Dermis microvascular lymphatic vessel endothelial cell (primary cell): ENCODE results near the gene DNAAF9. TPM values are rescaled to one million over a fixed set of nuclear protein-coding genes. Genes with fewer than 3 reads are reported as not detected.
A peak's percentile ranks its signal among the peaks of the same experiment; 100 is the strongest.
"Not testable (repeated sequence)": the region's sequence is repeated elsewhere in the genome, so short reads cannot be mapped to it uniquely, and the experiment has no call there.

Experiments used
- DNase-seq, 2 donors: peaks; one replicate each; pipeline versions ENCODE4 v3.0.0 to v3.0.0-alpha.2; 2010; ENCODE audit warnings: low read depth in 2 of 2
- total RNA-seq: library from RNA; depleted of rRNA; stranded (reverse); fragments of >200 nt; gene quantifications from 2 replicates; pipeline ENCODE4 v1.2.1, GENCODE V29; 2014

DNAAF9 gene
- 10.5 and 13.9 TPM in 2 replicates for total RNA-seq

DNA sequence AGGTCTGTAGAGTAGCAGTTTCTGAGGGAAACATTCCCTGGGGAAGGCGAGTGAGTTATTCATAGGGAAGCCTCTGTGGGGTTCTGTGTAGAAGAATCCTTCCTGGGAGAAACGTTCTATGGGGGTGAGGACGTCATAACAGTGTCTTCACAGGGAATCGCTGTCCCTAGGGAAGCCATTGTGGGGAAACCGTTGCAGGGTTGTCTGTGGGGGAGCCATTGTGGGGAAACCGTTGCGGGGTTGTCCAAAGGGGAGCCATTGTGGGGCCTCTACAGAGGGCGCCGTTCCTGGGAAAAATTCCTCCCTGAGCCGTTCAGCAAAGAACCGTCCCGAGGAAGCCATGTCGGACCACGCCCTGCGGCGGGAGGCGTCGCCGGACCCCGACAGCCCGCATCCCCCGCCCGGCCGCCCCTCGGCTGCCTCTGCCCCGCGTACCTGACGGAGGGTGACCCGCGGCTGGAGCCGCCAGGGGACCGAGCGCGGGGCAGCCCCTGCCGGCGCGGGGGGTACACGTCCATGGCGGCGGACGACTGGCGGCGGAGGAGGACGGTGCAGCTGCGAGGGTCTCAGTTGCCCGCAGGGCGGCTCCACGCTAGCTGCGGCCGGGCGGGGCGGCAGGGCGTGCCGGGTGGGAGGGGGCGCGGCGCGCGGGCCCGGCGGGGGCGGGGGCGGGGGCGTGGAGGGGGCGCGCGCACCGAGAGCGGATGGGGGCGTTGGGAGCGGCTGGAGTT, at the start of gene DNAAF9:
DNAAF9 (minus strand) TSS at position 630 of the 731 bp plus-strand sequence; CDS start at position 518, 112 bp downstream.
- DNase-seq: peak; percentile 20 to 70

DNA sequence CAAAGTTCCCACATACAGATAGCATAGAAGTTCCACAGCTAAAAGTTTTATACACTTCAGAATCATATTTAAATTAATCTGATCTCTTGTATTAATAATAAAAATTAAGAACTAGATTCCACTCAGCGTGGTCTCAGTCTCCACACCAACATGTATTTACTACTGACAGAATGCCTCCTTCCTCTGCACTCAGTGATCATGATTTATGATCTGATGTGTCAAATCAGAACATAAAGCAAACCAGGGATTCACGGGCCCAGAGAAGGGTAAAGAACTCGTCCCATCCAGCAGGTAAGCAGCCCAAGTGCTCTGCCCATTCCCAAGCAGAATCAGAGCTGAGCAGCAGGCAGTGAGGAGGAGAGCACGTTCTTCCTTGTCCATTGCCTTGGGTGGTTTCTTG, 49.2 kb upstream of the DNAAF9 start:
- DNase-seq: no peak

DNA sequence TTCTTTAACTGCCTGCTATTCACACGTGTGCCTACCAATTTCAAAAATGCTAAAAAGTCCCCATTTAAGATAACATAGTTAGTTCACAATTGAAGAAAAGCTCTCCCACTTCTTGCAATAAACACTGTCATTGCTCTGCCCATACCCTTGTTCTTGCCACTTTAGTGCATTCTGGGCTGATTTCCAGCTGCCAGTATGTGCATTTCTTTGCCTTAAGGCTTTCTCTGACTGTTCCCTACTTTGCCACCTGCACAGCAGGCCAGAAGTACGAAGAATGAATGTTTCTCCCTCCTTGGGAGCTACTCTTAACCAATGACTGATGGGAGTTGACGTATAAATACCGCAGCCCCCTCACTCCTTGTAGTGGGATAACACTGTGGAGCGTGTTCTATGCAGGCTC, 47.4 kb upstream of the DNAAF9 start:
- no peak for DNase-seq

DNA sequence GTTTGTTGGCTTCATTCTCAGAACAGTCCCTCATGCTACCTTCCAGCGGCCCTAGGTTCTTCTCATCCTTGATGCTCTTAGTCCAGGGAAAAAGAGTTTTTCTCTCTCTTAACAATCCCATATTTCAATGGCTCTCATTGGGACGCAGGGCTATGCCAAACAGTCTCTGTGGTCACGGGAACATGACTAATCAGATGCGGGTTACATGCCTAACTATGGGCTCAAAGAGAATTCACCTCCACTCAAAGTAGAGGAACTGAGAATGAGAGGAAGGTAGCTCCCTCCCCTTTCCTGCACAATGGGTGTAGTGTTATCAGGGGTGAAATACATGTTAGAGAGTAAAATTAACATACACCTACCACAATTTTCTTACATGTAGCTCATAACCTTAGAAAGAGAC, 45.2 kb upstream of the DNAAF9 start:
- DNase-seq: no peak

DNA sequence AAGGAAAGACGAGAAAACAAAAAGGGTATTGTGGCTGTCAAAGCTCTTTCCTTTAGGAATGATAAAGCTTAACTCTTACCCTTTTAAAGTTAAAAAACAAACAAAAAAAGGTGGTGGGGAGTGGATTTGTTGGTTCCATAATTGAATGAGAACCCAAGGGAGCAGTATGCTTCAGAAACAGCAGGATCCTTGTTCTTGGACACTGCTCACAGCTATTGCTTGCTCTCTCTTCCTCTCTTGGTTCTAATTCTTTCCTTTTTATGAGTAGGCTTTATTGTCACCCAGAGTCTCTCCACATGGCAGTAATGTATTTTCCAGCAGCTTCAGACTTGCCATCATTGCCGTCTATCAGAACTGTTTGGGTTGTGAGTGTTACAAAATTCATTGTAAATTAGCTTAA, 44.7 kb upstream of the DNAAF9 start:
- no peak for DNase-seq

DNA sequence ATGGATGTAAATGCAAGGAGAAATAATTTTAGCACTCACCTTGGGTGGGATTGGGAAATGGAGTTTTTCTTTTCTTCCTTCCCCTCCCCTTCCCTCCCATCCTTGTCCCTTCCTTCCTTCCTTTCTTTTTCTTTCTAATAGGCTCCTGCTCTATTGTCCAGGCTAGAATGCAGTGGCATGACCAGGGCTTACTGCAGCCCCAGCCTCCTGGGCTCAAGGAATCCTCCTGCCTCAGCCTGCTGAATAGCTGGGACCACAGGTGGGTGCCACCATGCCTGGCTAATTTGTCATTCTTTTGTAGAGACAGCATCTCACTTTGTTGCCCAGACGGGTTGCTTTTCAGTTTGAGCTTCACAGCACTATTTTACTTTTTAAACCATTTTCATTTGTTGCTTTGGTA, 41.9 kb upstream of the DNAAF9 start:
- DNase-seq: no peak

GRCh38 chr20:3447321-3447720, 39.9 kb upstream of the DNAAF9 start:
- DNase-seq: no peak

DNA sequence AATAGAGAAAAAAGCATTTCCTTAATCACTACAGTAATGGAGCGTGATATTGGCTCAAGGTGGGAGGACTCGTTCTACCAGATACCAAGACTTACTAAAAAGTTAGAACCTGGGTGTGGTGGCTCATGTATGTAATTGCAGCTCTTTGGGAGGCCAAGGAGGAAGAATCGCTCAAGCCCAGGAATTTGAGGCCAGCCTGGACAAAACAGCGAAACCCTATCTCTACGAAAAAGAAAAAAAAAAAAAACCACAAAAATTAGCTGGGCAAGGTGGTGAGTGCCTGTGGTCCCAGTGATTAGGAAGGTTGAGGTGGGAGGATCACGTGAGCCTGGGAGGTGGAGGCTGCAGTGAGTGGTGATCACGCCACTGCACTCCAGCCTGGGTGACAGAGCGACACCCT, 39.3 kb upstream of the DNAAF9 start:
- DNase-seq: no peak

DNA sequence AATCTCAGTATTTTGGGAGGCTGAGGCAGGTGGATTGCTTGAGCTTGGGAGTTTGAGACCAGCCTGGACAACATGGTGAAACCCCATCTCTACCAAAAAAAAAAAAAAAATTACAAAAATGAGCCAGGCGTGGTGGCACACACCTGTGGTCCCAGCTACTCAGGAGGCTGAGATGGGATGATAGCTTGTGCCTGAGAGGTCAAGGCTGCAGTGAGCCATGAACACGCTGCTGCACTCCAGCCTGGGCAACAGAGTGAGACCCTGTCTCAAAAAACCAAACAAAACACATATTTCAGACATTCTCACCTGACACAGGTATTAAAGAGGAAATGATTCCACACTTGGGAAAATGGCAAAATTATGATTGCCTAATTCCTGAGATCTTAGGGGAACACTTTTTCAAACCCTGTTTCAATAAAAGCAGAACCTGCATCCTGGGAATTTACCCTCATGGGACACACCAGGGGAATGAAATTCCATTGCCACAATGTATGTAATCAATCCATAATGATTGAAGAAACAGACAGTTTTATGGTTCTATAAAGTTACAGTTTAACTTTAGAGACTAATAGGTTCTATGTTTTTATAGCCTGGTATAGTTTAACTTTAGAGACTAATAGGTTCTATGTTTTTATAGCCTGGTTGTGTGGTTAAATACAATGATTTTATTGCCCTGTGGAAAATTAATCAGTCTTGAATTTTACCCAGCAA, 29.6 kb upstream of the DNAAF9 start:
- no peak for DNase-seq

DNA sequence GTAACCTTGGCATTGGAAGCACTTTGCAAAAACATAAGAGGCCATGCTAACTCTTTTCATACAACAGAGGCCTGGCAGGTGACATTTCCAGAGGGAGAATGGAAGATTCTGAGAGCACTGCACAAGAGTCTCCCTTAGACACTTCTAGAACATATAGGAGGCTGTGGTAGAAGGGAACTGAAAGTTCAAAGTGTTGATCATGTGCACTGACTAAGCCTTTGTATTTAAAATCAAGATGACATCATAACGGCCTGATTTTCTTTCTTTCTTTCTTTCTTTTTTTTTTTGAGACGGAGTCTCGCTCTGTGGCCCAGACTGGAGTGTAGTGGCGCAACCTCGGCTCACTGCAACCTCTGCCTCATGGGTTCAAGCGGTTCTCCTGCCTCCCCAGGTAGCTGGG, 26.8 kb upstream of the DNAAF9 start:
- no peak for DNase-seq

DNA sequence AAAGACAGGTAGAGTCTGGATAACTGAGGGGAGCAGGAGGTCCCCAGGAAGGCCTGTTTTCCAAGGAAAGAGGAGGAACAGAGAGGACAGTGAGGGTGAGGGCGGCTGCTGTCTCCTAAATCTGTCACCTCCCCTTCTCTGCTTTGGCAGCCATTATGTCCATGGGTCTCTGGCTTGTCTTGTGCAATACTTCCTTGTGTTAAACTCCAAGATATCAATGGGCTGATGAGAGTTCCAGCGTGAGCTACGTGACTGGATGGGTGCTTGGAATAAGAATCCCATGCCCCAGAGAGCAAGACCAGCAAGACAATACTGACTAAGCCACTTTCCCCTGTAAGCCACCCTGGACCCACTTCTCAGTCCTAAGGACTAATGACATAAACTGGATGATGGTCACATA, 26.3 kb upstream of the DNAAF9 start:
- no peak for DNase-seq

GRCh38 chr20:3432844-3433243, 25.4 kb upstream of the DNAAF9 start:
- no peak for DNase-seq

- no peak for DNase-seq
Measured at GRCh38 chr20:3431109-3431508, 23.6 kb upstream of the DNAAF9 start.

- no peak for DNase-seq
Measured at GRCh38 chr20:3430376-3431069, 23.1 kb upstream of the DNAAF9 start.

DNA sequence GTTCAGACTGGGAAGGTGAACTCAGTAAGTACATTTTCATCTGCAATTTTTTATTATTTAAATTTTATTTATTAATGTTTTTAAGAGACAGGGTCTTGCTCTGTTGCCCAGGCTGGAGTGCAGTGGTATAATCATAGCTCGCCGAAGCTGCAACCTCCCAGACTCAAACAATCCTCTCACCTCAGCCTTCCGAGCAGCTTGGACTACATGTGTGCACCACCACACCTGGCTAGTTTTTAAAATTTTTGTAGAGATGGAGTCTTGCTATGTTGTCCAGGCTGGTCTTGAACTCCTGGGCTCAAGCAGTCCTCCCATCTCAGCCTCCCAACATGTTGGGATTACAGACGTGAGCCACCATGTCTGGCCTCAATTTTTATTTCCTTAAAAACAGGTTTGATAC, 19.3 kb upstream of the DNAAF9 start:
- DNase-seq: not testable (repeated sequence)

GRCh38 chr20:3423126-3423525, 15.7 kb upstream of the DNAAF9 start:
- no peak for DNase-seq

DNA sequence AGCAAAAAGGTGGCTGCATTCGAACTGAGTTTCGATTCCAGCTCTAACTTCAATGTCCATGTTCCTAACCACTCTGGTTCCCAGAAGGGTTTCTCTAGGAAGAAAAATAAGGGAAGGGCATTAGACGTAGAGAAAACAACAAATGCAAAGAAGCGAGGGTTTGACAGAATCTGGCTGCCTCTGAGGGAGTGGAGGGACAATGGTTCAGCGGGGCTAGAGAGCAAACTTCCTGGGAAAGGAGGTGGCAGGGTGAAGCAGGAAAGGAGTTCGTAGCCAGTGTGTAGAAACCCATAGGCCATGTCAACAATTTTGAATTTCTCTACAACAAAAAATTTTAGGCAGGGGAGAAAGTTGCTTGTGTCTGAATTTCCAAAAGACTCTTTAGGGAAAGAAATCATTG, 14.5 kb upstream of the DNAAF9 start:
- DNase-seq: no peak

- DNase-seq: no peak
Measured at GRCh38 chr20:3420211-3420707, 12.8 kb upstream of the DNAAF9 start.

- not testable (repeated sequence) for DNase-seq
Measured at GRCh38 chr20:3418161-3418560, 10.7 kb upstream of the DNAAF9 start.

- DNase-seq: no peak
Measured at GRCh38 chr20:3414122-3414521, 6.7 kb upstream of the DNAAF9 start.

DNA sequence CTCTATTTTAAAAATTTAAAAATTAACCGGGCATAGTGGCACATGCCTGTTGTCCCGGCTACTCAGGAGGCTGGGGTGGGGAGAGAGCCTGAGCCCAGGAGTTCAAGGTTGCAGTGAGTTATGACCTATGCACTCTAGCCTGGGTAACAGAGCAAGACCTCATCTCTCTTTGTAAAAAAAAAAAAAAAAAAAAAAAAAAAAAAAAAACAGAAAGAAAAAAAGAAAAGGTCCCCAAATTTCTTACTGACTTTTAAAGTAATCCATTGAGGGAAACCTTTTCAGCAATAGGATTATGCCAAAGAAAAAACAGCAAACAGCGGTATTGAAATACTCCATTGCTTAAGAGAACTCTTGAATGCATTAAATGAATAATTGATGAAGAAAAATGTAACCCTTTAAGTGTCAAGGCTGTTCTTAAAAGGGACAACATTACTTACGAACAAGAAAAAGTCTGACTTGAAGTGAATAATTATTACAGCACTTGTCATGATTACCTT, 6.0 kb upstream of the DNAAF9 start:
- no peak for DNase-seq
